ENCODE results near the gene RBM42. TPM values are rescaled to one million over a fixed set of nuclear protein-coding genes. Genes with fewer than 3 reads are reported as not detected.

The RBM42 gene
- total and polyA plus RNA-seq, 2 of the 13 experiments (the other 11 are each of a cell fraction or from before 2014, with no cell fraction given), result 27.2 to 55.3 TPM

- 0 out of 2 replicates have a peak, but pooled peaks have one; percentile 48 for TF ChIP-seq ZNF333 (CRISPR knock-in tag; IDR thresholded peaks at IDR 0.05; ENCODE audit: borderline replicate concordance)
- TF ChIP-seq LBX2 (CRISPR knock-in tag; IDR thresholded peaks at IDR 0.05; ENCODE audit: borderline replicate concordance), result no peak
- no peak for TF ChIP-seq NFE2L2 (IDR thresholded peaks at IDR 0.05; ENCODE audit: low read length)
- no peak for TF ChIP-seq ZFP82 (CRISPR knock-in tag; IDR thresholded peaks at IDR 0.05; ENCODE audit: borderline replicate concordance)
- peak; percentile 16; the same call in 1 of the 2 replicates for TF ChIP-seq SOX5 (CRISPR knock-in tag; IDR thresholded peaks at IDR 0.05; ENCODE audit: borderline replicate concordance)
- TF ChIP-seq STAT5B (CRISPR knock-in tag; IDR thresholded peaks at IDR 0.05), result no peak
- peak; percentile 49 for TF ChIP-seq ZNF18 (CRISPR knock-in tag; IDR thresholded peaks at IDR 0.05; ENCODE audit: insufficient replicate concordance)
- no peak for TF ChIP-seq NPAS2 (CRISPR knock-in tag; IDR thresholded peaks at IDR 0.05; ENCODE audit: borderline replicate concordance)
- TF ChIP-seq FOSL2 (CRISPR knock-in tag; IDR thresholded peaks at IDR 0.05), result peak; percentile 67
- no peak for TF ChIP-seq SRSF4 (IDR thresholded peaks at IDR 0.05; ENCODE audit: low read depth, low read length, poor library complexity, severe bottlenecking)
- TF ChIP-seq ZNF577 (CRISPR knock-in tag; IDR thresholded peaks at IDR 0.05; ENCODE audit: borderline replicate concordance, low read depth), result no peak
Measured at GRCh38 chr19:35628565-35629331, at the start of gene RBM42 (continued).
